ENCODE measurements around the gene SECTM1.

Gene SECTM1

GRCh38 chr17:82278308-82278707 is 55.3 kb downstream of the SECTM1 start:
- no peak overlapping the region for H3K4me3 ChIP-seq (ENCODE audit: insufficient read depth, low read length, poor library complexity, severe bottlenecking)
- no peaks in the 10 kb centered on the region for H4K20me1 ChIP-seq (ENCODE audit: low read depth, low read length)
- no peak overlapping the region for H3K4me2 ChIP-seq (ENCODE audit: low read depth, low read length, poor library complexity, severe bottlenecking)
- H3K27ac ChIP-seq (ENCODE audit: low read depth, low read length), result no peak overlapping the region
- H3K36me3 ChIP-seq (ENCODE audit: low read length), result no peaks in the 10 kb centered on the region
- no peaks in the 10 kb centered on the region for H3K27me3 ChIP-seq (ENCODE audit: low read length)
- peaks cover 2% of the 10 kb centered on the region; the same call in 1 of the 2 replicates for H3F3A ChIP-seq (ENCODE audit: insufficient read depth)
- no peak overlapping the region for H2AFZ ChIP-seq (ENCODE audit: low read depth, low read length, severe bottlenecking)
- H3K79me2 ChIP-seq (ENCODE audit: insufficient read depth, low read length), result no peaks in the 10 kb centered on the region
- H3K9me3 ChIP-seq (ENCODE audit: insufficient read depth, low read length), result no peaks in the 10 kb centered on the region
- no peak for TF ChIP-seq CTCF (IDR thresholded peaks at IDR 0.05; ENCODE audit: insufficient read depth, low read length, poor library complexity, severe bottlenecking)
- no peak for TF ChIP-seq EZH2phosphoT487 (conservative IDR thresholded peaks at IDR 0.05; ENCODE audit: low read length)
- H3K9ac ChIP-seq (ENCODE audit: low read length), result no peak overlapping the region
- H3K9me2 ChIP-seq (replicated peaks; ENCODE audit: insufficient read depth, low read length), result no peaks in the 10 kb centered on the region

- Histone ChIP-seq H4K20me1 (ENCODE audit: low read depth, low read length) (no peaks in the 10 kb centered on the region), H3K9ac (ENCODE audit: low read length) (no peak overlapping the region)
Measured at GRCh38 chr17:82277851-82278250, 55.7 kb downstream of the SECTM1 start.

GRCh38 chr17:82276938-82277337 is 56.6 kb downstream of the SECTM1 start:
- Histone ChIP-seq H3K36me3 (ENCODE audit: low read length) (no peaks in the 10 kb centered on the region), H3K27me3 (ENCODE audit: low read length) (no peaks in the 10 kb centered on the region), H3K27ac (ENCODE audit: low read depth, low read length) (no peak overlapping the region), H3K9ac (ENCODE audit: low read length) (no peak overlapping the region), H2AFZ (ENCODE audit: low read depth, low read length, severe bottlenecking) (no peak overlapping the region), H4K20me1 (ENCODE audit: low read depth, low read length) (0 out of 2 replicates have a peak, but pooled peaks cover 1% of the 10 kb centered on the region), H3K9me3 (ENCODE audit: insufficient read depth, low read length) (no peaks in the 10 kb centered on the region), H3K79me2 (ENCODE audit: insufficient read depth, low read length) (peaks cover 10% of the 10 kb centered on the region), H3K4me2 (ENCODE audit: low read depth, low read length, poor library complexity, severe bottlenecking) (no peak overlapping the region), H3F3A (ENCODE audit: insufficient read depth) (peaks cover 3% of the 10 kb centered on the region; the same call in 1 of the 2 replicates), H3K4me3 (ENCODE audit: insufficient read depth, low read length, poor library complexity, severe bottlenecking) (no peak overlapping the region), H3K9me2 (replicated peaks; ENCODE audit: insufficient read depth, low read length) (no peaks in the 10 kb centered on the region)
- TF ChIP-seq EZH2phosphoT487 (conservative IDR thresholded peaks at IDR 0.05; ENCODE audit: low read length) (no peak), CTCF (IDR thresholded peaks at IDR 0.05; ENCODE audit: insufficient read depth, low read length, poor library complexity, severe bottlenecking) (no peak)

More at GRCh38 chr17:82277851-82278250, 55.7 kb downstream of the SECTM1 start:
- TF ChIP-seq CTCF (IDR thresholded peaks at IDR 0.05; ENCODE audit: insufficient read depth, low read length, poor library complexity, severe bottlenecking), result no peak
- no peak for TF ChIP-seq EZH2phosphoT487 (conservative IDR thresholded peaks at IDR 0.05; ENCODE audit: low read length)
- no peak overlapping the region for H3K27ac ChIP-seq (ENCODE audit: low read depth, low read length)
- no peak overlapping the region for H2AFZ ChIP-seq (ENCODE audit: low read depth, low read length, severe bottlenecking)
- no peaks in the 10 kb centered on the region for H3K9me2 ChIP-seq (replicated peaks; ENCODE audit: insufficient read depth, low read length)
- peaks cover 3% of the 10 kb centered on the region; the same call in 1 of the 2 replicates for H3F3A ChIP-seq (ENCODE audit: insufficient read depth)
- H3K27me3 ChIP-seq (ENCODE audit: low read length), result no peaks in the 10 kb centered on the region
- no peak overlapping the region for H3K4me3 ChIP-seq (ENCODE audit: insufficient read depth, low read length, poor library complexity, severe bottlenecking)
- no peaks in the 10 kb centered on the region for H3K9me3 ChIP-seq (ENCODE audit: insufficient read depth, low read length)
- H3K36me3 ChIP-seq (ENCODE audit: low read length), result no peaks in the 10 kb centered on the region
- no peak overlapping the region for H3K4me2 ChIP-seq (ENCODE audit: low read depth, low read length, poor library complexity, severe bottlenecking)
- peaks cover 3% of the 10 kb centered on the region for H3K79me2 ChIP-seq (ENCODE audit: insufficient read depth, low read length)
